ENCODE measurements around the gene INF2. TPM values are rescaled to one million over a fixed set of nuclear protein-coding genes. Genes with fewer than 3 reads are reported as not detected.

Gene INF2
- total and polyA plus RNA-seq, 2 experiments from 2014 or later, result 36.7 to 75.5 TPM

DNA sequence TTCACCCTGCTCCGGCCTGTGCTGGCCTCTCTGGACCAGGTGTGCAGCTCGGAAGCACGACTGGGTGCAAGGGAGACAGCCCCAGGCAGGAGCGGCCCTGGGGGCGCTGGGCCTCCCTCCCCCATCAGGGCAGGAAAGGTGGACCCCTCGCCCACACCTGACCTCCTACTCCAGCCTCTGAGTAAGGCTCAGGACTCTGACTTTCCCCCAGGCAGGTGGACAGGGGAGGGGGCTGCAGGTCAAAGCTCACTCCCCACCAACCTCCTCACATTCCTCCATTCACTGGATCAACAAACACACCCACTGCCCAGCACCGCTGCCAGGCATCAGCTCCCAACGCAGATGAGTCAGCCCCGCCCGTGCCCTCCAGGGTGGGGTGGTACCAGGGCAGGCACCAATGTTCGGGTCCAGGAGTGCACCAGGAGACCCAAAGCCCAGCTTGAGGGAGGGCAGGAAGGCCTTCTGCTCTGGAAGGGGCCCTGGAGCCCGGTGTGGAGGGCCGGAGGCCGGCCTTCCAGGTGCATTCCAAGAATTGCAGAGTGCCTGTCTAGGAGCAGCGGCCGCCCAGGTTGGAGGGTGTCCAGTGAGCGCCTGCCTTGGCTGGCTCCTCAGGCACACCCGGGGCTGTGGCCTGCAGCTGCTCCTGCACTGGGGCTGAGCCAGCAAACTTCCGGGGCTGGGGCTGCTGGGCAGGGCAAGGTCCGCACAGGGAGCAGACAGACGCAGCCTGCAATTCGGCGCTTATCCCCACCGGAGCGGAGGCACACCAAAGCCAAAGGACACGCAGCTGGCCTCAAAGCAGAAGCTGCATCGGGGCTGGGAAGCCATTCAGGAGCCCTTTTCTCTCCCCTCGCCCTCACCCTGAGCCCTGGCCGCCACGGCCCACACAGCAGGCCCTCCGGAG lies 1.6 kb upstream of the INF2 start:
- Histone ChIP-seq H3K4me1 (ENCODE audit: insufficient read depth) (peaks cover 33% of the 10 kb centered on the region), H2AFZ (peak overlapping the region; percentile 32; the same call in 1 of the 2 replicates), H4K20me1 (replicated peaks; ENCODE audit: insufficient read depth) (0 out of 2 replicates have a peak, but pooled peaks cover 2% of the 10 kb centered on the region), H3K4me2 (0 out of 2 replicates have a peak overlapping the region, but pooled peaks have one; percentile 81), H3K79me2 (replicated peaks; ENCODE audit: insufficient read depth) (peaks cover 31% of the 10 kb centered on the region), H3K27me3 (ENCODE audit: insufficient read depth) (no peaks in the 10 kb centered on the region), H3K27ac (ENCODE audit: low read depth) (no peak overlapping the region), H3K9me2 (ENCODE audit: insufficient read depth) (no peaks in the 10 kb centered on the region), H3K4me3 (no peak overlapping the region), H3K36me3 (ENCODE audit: insufficient read depth) (no peaks in the 10 kb centered on the region), H3F3A (replicated peaks; ENCODE audit: low read depth) (peaks cover 9% of the 10 kb centered on the region; the same call in 1 of the 2 replicates)
- H3K4me3 Mint-ChIP-seq, result no peak overlapping the region
- peaks cover 32% of the 10 kb centered on the region for H3K27me3 Mint-ChIP-seq (ENCODE audit: insufficient read depth, low read depth, poor library complexity)
- peaks cover 31% of the 10 kb centered on the region for H3K4me1 Mint-ChIP-seq
- ATAC-seq (peak; percentile 38), DNase-seq (ENCODE audit: low spot score) (peak; percentile 68)
- H3K9me3 Mint-ChIP-seq, result no peaks in the 10 kb centered on the region; the same call in 2 of the 3 replicates
- no peaks in the 10 kb centered on the region; the same call in 2 of the 3 replicates for H3K36me3 Mint-ChIP-seq (ENCODE audit: low read depth)
- H3K27ac Mint-ChIP-seq, result no peak overlapping the region
- no peak for TF ChIP-seq POLR2AphosphoS5 (IDR thresholded peaks at IDR 0.05; ENCODE audit: low read depth)
- no peak for TF ChIP-seq EZH2phosphoT487 (IDR thresholded peaks at IDR 0.05; ENCODE audit: unreplicated experiment)
- TF ChIP-seq, protein P1, sequence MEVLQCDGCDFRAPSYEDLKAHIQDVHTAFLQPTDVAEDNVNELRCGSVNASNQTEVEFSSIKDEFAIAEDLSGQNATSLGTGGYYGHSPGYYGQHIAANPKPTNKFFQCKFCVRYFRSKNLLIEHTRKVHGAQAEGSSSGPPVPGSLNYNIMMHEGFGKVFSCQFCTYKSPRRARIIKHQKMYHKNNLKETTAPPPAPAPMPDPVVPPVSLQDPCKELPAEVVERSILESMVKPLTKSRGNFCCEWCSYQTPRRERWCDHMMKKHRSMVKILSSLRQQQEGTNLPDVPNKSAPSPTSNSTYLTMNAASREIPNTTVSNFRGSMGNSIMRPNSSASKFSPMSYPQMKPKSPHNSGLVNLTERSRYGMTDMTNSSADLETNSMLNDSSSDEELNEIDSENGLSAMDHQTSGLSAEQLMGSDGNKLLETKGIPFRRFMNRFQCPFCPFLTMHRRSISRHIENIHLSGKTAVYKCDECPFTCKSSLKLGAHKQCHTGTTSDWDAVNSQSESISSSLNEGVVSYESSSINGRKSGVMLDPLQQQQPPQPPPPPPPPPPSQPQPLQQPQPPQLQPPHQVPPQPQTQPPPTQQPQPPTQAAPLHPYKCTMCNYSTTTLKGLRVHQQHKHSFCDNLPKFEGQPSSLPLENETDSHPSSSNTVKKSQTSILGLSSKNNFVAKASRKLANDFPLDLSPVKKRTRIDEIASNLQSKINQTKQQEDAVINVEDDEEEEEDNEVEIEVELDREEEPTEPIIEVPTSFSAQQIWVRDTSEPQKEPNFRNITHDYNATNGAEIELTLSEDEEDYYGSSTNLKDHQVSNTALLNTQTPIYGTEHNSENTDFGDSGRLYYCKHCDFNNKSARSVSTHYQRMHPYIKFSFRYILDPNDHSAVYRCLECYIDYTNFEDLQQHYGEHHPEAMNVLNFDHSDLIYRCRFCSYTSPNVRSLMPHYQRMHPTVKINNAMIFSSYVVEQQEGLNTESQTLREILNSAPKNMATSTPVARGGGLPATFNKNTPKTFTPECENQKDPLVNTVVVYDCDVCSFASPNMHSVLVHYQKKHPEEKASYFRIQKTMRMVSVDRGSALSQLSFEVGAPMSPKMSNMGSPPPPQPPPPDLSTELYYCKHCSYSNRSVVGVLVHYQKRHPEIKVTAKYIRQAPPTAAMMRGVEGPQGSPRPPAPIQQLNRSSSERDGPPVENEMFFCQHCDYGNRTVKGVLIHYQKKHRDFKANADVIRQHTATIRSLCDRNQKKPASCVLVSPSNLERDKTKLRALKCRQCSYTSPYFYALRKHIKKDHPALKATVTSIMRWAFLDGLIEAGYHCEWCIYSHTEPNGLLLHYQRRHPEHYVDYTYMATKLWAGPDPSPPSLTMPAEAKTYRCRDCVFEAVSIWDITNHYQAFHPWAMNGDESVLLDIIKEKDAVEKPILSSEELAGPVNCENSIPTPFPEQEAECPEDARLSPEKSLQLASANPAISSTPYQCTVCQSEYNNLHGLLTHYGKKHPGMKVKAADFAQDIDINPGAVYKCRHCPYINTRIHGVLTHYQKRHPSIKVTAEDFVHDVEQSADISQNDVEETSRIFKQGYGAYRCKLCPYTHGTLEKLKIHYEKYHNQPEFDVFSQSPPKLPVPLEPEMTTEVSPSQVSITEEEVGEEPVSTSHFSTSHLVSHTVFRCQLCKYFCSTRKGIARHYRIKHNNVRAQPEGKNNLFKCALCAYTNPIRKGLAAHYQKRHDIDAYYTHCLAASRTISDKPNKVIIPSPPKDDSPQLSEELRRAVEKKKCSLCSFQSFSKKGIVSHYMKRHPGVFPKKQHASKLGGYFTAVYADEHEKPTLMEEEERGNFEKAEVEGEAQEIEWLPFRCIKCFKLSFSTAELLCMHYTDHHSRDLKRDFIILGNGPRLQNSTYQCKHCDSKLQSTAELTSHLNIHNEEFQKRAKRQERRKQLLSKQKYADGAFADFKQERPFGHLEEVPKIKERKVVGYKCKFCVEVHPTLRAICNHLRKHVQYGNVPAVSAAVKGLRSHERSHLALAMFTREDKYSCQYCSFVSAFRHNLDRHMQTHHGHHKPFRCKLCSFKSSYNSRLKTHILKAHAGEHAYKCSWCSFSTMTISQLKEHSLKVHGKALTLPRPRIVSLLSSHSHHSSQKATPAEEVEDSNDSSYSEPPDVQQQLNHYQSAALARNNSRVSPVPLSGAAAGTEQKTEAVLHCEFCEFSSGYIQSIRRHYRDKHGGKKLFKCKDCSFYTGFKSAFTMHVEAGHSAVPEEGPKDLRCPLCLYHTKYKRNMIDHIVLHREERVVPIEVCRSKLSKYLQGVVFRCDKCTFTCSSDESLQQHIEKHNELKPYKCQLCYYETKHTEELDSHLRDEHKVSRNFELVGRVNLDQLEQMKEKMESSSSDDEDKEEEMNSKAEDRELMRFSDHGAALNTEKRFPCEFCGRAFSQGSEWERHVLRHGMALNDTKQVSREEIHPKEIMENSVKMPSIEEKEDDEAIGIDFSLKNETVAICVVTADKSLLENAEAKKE (CRISPR knock-in tag; IDR thresholded peaks at IDR 0.05), result no peak
- TF ChIP-seq, protein P2, sequence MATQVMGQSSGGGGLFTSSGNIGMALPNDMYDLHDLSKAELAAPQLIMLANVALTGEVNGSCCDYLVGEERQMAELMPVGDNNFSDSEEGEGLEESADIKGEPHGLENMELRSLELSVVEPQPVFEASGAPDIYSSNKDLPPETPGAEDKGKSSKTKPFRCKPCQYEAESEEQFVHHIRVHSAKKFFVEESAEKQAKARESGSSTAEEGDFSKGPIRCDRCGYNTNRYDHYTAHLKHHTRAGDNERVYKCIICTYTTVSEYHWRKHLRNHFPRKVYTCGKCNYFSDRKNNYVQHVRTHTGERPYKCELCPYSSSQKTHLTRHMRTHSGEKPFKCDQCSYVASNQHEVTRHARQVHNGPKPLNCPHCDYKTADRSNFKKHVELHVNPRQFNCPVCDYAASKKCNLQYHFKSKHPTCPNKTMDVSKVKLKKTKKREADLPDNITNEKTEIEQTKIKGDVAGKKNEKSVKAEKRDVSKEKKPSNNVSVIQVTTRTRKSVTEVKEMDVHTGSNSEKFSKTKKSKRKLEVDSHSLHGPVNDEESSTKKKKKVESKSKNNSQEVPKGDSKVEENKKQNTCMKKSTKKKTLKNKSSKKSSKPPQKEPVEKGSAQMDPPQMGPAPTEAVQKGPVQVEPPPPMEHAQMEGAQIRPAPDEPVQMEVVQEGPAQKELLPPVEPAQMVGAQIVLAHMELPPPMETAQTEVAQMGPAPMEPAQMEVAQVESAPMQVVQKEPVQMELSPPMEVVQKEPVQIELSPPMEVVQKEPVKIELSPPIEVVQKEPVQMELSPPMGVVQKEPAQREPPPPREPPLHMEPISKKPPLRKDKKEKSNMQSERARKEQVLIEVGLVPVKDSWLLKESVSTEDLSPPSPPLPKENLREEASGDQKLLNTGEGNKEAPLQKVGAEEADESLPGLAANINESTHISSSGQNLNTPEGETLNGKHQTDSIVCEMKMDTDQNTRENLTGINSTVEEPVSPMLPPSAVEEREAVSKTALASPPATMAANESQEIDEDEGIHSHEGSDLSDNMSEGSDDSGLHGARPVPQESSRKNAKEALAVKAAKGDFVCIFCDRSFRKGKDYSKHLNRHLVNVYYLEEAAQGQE (IDR thresholded peaks at IDR 0.05; ENCODE audit: unreplicated experiment), result no peak
- TF ChIP-seq STAT1 (IDR thresholded peaks at IDR 0.05; ENCODE audit: unreplicated experiment), result no peak
- TF ChIP-seq CREB1 (CRISPR knock-in tag; IDR thresholded peaks at IDR 0.05; ENCODE audit: low read depth), result no peak
- TF ChIP-seq, protein P3, sequence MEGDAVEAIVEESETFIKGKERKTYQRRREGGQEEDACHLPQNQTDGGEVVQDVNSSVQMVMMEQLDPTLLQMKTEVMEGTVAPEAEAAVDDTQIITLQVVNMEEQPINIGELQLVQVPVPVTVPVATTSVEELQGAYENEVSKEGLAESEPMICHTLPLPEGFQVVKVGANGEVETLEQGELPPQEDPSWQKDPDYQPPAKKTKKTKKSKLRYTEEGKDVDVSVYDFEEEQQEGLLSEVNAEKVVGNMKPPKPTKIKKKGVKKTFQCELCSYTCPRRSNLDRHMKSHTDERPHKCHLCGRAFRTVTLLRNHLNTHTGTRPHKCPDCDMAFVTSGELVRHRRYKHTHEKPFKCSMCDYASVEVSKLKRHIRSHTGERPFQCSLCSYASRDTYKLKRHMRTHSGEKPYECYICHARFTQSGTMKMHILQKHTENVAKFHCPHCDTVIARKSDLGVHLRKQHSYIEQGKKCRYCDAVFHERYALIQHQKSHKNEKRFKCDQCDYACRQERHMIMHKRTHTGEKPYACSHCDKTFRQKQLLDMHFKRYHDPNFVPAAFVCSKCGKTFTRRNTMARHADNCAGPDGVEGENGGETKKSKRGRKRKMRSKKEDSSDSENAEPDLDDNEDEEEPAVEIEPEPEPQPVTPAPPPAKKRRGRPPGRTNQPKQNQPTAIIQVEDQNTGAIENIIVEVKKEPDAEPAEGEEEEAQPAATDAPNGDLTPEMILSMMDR (conservative IDR thresholded peaks at IDR 0.05; ENCODE audit: low read depth in 2 of 2), result no peak
- TF ChIP-seq JUNB (IDR thresholded peaks at IDR 0.05; ENCODE audit: unreplicated experiment), result no peak
- TF ChIP-seq ZNF331 (CRISPR knock-in tag; IDR thresholded peaks at IDR 0.05; ENCODE audit: low read depth), result no peak
- TF ChIP-seq, protein P4, sequence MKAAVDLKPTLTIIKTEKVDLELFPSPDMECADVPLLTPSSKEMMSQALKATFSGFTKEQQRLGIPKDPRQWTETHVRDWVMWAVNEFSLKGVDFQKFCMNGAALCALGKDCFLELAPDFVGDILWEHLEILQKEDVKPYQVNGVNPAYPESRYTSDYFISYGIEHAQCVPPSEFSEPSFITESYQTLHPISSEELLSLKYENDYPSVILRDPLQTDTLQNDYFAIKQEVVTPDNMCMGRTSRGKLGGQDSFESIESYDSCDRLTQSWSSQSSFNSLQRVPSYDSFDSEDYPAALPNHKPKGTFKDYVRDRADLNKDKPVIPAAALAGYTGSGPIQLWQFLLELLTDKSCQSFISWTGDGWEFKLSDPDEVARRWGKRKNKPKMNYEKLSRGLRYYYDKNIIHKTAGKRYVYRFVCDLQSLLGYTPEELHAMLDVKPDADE (IDR thresholded peaks at IDR 0.05), result no peak
- no peak for TF ChIP-seq NANOG (IDR thresholded peaks at IDR 0.05; ENCODE audit: borderline replicate concordance)
- TF ChIP-seq ZNF114 (CRISPR knock-in tag; IDR thresholded peaks at IDR 0.05), result no peak
- TF ChIP-seq EZH2 (IDR thresholded peaks at IDR 0.05; ENCODE audit: low read depth, unreplicated experiment), result no peak
